ENCODE data around the gene UBA52. TPM values are rescaled to one million over a fixed set of nuclear protein-coding genes. Genes with fewer than 3 reads are reported as not detected.

The UBA52 gene
- total and polyA plus RNA-seq, 2 of the 13 experiments (the other 11 are each of a cell fraction or from before 2014, with no cell fraction given): 959 to 1,782 TPM

DNA sequence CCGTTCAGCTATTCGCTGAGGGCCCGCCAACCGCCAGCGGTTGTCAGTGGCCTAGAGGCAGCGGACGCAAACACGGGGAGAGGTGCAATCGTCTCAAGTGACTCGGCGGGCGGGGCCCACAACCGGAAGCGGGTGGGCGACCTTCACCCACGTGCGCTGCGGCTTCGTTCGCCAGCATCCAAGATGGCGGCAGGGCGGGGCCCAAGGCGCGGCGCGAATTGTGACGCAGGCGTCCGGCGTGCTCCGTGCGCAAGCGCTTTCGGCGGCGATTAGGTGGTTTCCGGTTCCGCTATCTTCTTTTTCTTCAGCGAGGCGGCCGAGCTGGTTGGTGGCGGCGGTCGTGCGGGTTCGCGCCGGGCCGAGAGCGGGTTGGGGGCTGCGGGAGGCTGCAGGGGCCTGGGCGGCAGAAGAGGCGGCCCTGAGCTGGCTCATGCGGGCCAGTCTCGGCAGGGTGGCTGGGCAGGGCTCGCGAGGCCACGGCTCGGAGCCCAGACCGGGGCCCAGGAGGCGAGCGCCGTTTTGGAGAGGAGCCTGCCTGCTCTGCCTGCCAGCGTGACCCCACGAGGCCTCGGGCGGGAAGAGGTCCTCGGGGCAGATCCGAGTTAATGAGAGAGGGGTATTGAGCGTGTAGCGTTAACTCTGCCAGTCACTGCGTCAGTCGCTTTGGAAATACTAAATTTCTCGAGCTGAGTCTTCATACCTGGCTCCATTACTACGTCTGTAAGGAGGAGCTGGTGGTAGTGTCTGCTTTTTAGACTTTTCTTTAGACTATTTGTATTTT lies at the start of gene UBA52 (continued):
- TF ChIP-seq, protein P1, sequence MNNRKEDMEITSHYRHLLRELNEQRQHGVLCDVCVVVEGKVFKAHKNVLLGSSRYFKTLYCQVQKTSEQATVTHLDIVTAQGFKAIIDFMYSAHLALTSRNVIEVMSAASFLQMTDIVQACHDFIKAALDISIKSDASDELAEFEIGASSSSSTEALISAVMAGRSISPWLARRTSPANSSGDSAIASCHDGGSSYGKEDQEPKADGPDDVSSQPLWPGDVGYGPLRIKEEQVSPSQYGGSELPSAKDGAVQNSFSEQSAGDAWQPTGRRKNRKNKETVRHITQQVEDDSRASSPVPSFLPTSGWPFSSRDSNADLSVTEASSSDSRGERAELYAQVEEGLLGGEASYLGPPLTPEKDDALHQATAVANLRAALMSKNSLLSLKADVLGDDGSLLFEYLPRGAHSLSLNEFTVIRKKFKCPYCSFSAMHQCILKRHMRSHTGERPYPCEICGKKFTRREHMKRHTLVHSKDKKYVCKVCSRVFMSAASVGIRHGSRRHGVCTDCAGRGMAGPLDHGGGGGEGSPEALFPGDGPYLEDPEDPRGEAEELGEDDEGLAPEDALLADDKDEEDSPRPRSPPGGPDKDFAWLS (CRISPR knock-in tag; IDR thresholded peaks at IDR 0.05; ENCODE audit: borderline replicate concordance): peak; percentile 34; the same call in 1 of the 2 replicates
- 0 out of 2 replicates have a peak, but pooled peaks have one; percentile 23 for TF ChIP-seq TP53 (CRISPR knock-in tag; conservative IDR thresholded peaks at IDR 0.05)
- TF ChIP-seq ZKSCAN8 (CRISPR knock-in tag; IDR thresholded peaks at IDR 0.05; ENCODE audit: borderline replicate concordance): peak; percentile 66; the same call in 1 of the 2 replicates
- TF ChIP-seq ZNF430 (CRISPR knock-in tag; IDR thresholded peaks at IDR 0.05): peak; percentile 81
- 0 out of 2 replicates have a peak, but pooled peaks have one; percentile 27 for TF ChIP-seq ZNF3 (CRISPR knock-in tag; IDR thresholded peaks at IDR 0.05)
- TF ChIP-seq FOXP4 (CRISPR knock-in tag; IDR thresholded peaks at IDR 0.05): peak; percentile 69
- TF ChIP-seq ZNF598 (CRISPR knock-in tag; IDR thresholded peaks at IDR 0.05; ENCODE audit: borderline replicate concordance): peak; percentile 76; the same call in 1 of the 2 replicates
- TF ChIP-seq ZFAT (CRISPR knock-in tag; conservative IDR thresholded peaks at IDR 0.05): no peak
- peak; percentile 30; the same call in 1 of the 2 replicates for TF ChIP-seq SNAI1 (CRISPR knock-in tag; IDR thresholded peaks at IDR 0.05; ENCODE audit: borderline replicate concordance)
- TF ChIP-seq ZNF512B (CRISPR knock-in tag; IDR thresholded peaks at IDR 0.05; ENCODE audit: borderline replicate concordance): no peak
- TF ChIP-seq CBFB (CRISPR knock-in tag; IDR thresholded peaks at IDR 0.05): peak; percentile 92
- TF ChIP-seq ERF (CRISPR knock-in tag; IDR thresholded peaks at IDR 0.05): peak; percentile 94
- TF ChIP-seq FOXK2 (IDR thresholded peaks at IDR 0.05): peak; percentile 67
- TF ChIP-seq ZBTB44 (CRISPR knock-in tag; IDR thresholded peaks at IDR 0.05): peak; percentile 89
- no peak for TF ChIP-seq ZNF292 (CRISPR knock-in tag; IDR thresholded peaks at IDR 0.05; ENCODE audit: borderline replicate concordance, low read depth)
- TF ChIP-seq ZNF674 (CRISPR knock-in tag; IDR thresholded peaks at IDR 0.05; ENCODE audit: low read depth): no peak
- TF ChIP-seq KAT7 (CRISPR knock-in tag; IDR thresholded peaks at IDR 0.05; ENCODE audit: borderline replicate concordance): peak; percentile 96
- no peak for TF ChIP-seq ZUFSP (CRISPR knock-in tag; IDR thresholded peaks at IDR 0.05; ENCODE audit: borderline replicate concordance)
- no peak for TF ChIP-seq GTF2F1 (IDR thresholded peaks at IDR 0.05; ENCODE audit: low read length)
- peak; percentile 68 to 88; a peak in 3 of 4 replicates for TF ChIP-seq POLR2A (IDR thresholded peaks at IDR 0.05; ENCODE audit: insufficient read depth in 1 of 2, low read depth in 2 of 2, low read length in 2 of 2)
